A673 (cell line): Measurements from ENCODE around the gene ADRA2C.

Source experiments
- CTCF ChIP-seq: fragments of 300-800, 200-600 bp; sonication (generic); conservative IDR thresholded peaks from 2 replicates; pipeline ENCODE4 v1.5.1; 2017; ENCODE audit warnings: low read depth, mild to moderate bottlenecking, antibody characterized with exemption, low read length, moderate library complexity, mixed read lengths
- EZH2 ChIP-seq: fragments of 200-600 bp; sonication (generic); IDR thresholded peaks from 2 replicates; pipeline ENCODE4 v1.6.1; 2017; ENCODE audit warnings: borderline replicate concordance, low read depth, mild to moderate bottlenecking, mixed read lengths, antibody characterized with exemption, low read length; ENCODE audit not compliant: poor library complexity, severe bottlenecking

DNA sequence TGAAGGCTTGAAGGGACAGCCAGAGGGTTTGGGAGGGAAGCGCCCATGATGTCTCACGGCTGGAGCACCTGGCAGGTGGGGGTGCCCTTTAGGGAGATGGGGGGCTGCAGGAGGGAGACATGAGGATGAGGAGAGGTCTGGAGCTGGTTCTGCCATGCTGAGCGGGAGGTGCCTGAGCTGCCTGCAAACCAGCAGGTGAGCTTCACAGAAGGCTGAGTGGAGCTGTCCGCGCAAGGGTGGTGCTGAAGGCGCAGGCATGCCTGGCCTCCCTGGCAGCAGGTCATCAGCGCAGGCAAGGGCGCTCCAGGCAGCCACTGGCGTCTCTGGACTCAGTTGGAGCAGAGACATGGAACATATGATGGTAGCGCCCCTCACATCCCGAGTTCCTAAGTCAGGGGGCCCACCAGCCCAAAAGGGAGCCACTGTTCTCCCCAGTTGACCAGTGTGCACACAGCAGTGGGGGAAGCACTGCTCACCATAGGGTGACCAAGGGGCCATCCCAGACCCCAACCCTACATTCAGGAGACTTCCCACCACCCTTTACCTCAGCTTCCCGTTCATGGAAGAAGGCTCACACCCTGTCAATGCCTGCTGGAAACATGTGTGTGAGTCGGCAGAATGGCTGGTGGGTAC lies 25.8 kb downstream of the ADRA2C start:
- no peak for TF ChIP-seq EZH2
- TF ChIP-seq CTCF: no peak
